Vagina (tissue), 2 donors: ENCODE data around the gene CRTC3. TPM values are rescaled to one million over a fixed set of nuclear protein-coding genes. Genes with fewer than 3 reads are reported as not detected.
A peak's percentile ranks its signal among the peaks of the same experiment; 100 is the strongest.
"Not testable (repeated sequence)": the region's sequence is repeated elsewhere in the genome, so short reads cannot be mapped to it uniquely, and the experiment has no call there.

ENCODE experiments used
- DNase-seq, 2 donors: peaks; one replicate each; pipeline ENCODE4 v3.0.0-alpha.2; 2017; ENCODE audit errors: extremely low spot score in 2 of 2
- H3K27ac ChIP-seq: fragments of 200-600 bp; sonication (generic); one replicate; pipeline ENCODE4 v1.5.1; 2019
- H3K27me3 ChIP-seq: fragments of 200-600 bp; sonication (generic); one replicate; pipeline ENCODE4 v1.5.1; 2019
- H3K36me3 ChIP-seq, 2 donors: fragments of 200-600 bp; sonication (generic); one replicate each; pipeline ENCODE4 v1.5.1; 2017 to 2019
- H3K4me1 ChIP-seq: fragments of 200-600 bp; sonication (generic); one replicate; pipeline ENCODE4 v1.5.1; 2019
- H3K4me3 ChIP-seq, 2 donors: fragments of 200-600 bp; sonication (generic); 1 replicate in 1 of 2; 2 replicates in 1 of 2; pipeline ENCODE4 v1.5.1; 2016 to 2019
- H3K9me3 ChIP-seq: fragments of 200-600 bp; sonication (generic); one replicate; pipeline ENCODE4 v1.5.1; 2019
- POLR2A ChIP-seq, 2 donors: fragments of 450-650 bp; IDR thresholded peaks; one replicate each; pipeline ENCODE4 v1.6.1; 2017; ENCODE audit warnings: antibody characterized with exemption in 2 of 2, mild to moderate bottlenecking in 2 of 2, moderate library complexity in 2 of 2
- POLR2AphosphoS5 ChIP-seq, 2 donors: sonication (generic); formaldehyde crosslinking; IDR thresholded peaks; one replicate each; pipeline ENCODE4 v1.9.0; 2017; ENCODE audit warnings: antibody characterized with exemption in 2 of 2, mild to moderate bottlenecking in 2 of 2, low read depth in 1 of 2; ENCODE audit not compliant: insufficient read depth in 1 of 2
- intact Hi-C: fragments of 100-400 bp; cut with DNase I; formaldehyde crosslinking; loops from one replicate; pipeline ENCODE4 v1.15.1; 2023
- total RNA-seq: library from RNA; depleted of rRNA; stranded (reverse); fragments of >200 nt; gene quantifications from one replicate; pipeline ENCODE4 v1.2.3, GENCODE V29; 2016
- TF ChIP-seq, protein P1 (sequence below), 3 experiments: fragments of 450-650 bp in 2 of 3; fragments of 200-600 bp in 1 of 3; sonication (generic) in 1 of 3; IDR thresholded peaks; one replicate each; pipeline ENCODE4 v1.5.1; 2017 to 2019; ENCODE audit warnings: antibody characterized with exemption in 3 of 3, mild to moderate bottlenecking in 2 of 3, moderate library complexity in 2 of 3

The CRTC3 gene
- total RNA-seq, 1 donor from 2014 or later: 43.5 TPM

GRCh38 chr15:90519688-90520087 is 10.0 kb upstream of the CRTC3 start:
- Histone ChIP-seq H3K9me3 (no peaks in the 10 kb centered on the region), H3K27me3 (no peaks in the 10 kb centered on the region), H3K4me3 (no peak overlapping the region), H3K27ac (no peak overlapping the region), H3K4me1 (no peaks in the 10 kb centered on the region), H3K36me3 (no peaks in the 10 kb centered on the region)
- TF ChIP-seq, protein P1, sequence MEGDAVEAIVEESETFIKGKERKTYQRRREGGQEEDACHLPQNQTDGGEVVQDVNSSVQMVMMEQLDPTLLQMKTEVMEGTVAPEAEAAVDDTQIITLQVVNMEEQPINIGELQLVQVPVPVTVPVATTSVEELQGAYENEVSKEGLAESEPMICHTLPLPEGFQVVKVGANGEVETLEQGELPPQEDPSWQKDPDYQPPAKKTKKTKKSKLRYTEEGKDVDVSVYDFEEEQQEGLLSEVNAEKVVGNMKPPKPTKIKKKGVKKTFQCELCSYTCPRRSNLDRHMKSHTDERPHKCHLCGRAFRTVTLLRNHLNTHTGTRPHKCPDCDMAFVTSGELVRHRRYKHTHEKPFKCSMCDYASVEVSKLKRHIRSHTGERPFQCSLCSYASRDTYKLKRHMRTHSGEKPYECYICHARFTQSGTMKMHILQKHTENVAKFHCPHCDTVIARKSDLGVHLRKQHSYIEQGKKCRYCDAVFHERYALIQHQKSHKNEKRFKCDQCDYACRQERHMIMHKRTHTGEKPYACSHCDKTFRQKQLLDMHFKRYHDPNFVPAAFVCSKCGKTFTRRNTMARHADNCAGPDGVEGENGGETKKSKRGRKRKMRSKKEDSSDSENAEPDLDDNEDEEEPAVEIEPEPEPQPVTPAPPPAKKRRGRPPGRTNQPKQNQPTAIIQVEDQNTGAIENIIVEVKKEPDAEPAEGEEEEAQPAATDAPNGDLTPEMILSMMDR (IDR thresholded peaks at IDR 0.05): no peak
- TF ChIP-seq POLR2AphosphoS5 (IDR thresholded peaks at IDR 0.05; ENCODE audit: insufficient read depth in 1 of 2, low read depth in 1 of 2) (no peak), POLR2A (IDR thresholded peaks at IDR 0.05) (no peak)
- no peak for DNase-seq
- intact Hi-C loops: no loop called here

- H3K9me3 ChIP-seq: no peaks in the 10 kb centered on the region
- no peak overlapping the region for H3K4me3 ChIP-seq
- no peak for DNase-seq
- intact Hi-C loops: no loop called here
- H3K27ac ChIP-seq: no peak overlapping the region
- H3K4me1 ChIP-seq: no peaks in the 10 kb centered on the region
- H3K27me3 ChIP-seq: no peaks in the 10 kb centered on the region
- no peaks in the 10 kb centered on the region for H3K36me3 ChIP-seq
- TF ChIP-seq POLR2A (IDR thresholded peaks at IDR 0.05) (no peak), POLR2AphosphoS5 (IDR thresholded peaks at IDR 0.05; ENCODE audit: insufficient read depth in 1 of 2, low read depth in 1 of 2) (no peak)
- TF ChIP-seq, protein P1 (IDR thresholded peaks at IDR 0.05): no peak
Observed at GRCh38 chr15:90520365-90520764, 9.4 kb upstream of the CRTC3 start.

GRCh38 chr15:90523373-90523772 is 6.3 kb upstream of the CRTC3 start:
- H3K36me3 ChIP-seq: no peaks in the 10 kb centered on the region
- TF ChIP-seq POLR2A (IDR thresholded peaks at IDR 0.05): no peak
- TF ChIP-seq, protein P1 (IDR thresholded peaks at IDR 0.05): no peak
- no peak for TF ChIP-seq POLR2AphosphoS5 (IDR thresholded peaks at IDR 0.05; ENCODE audit: insufficient read depth in 1 of 2, low read depth in 1 of 2)
- DNase-seq: no peak
- no peaks in the 10 kb centered on the region for H3K4me1 ChIP-seq
- H3K27ac ChIP-seq: no peak overlapping the region
- intact Hi-C loops: no loop called here
- no peak overlapping the region for H3K4me3 ChIP-seq
- no peaks in the 10 kb centered on the region for H3K27me3 ChIP-seq
- no peaks in the 10 kb centered on the region for H3K9me3 ChIP-seq

DNA sequence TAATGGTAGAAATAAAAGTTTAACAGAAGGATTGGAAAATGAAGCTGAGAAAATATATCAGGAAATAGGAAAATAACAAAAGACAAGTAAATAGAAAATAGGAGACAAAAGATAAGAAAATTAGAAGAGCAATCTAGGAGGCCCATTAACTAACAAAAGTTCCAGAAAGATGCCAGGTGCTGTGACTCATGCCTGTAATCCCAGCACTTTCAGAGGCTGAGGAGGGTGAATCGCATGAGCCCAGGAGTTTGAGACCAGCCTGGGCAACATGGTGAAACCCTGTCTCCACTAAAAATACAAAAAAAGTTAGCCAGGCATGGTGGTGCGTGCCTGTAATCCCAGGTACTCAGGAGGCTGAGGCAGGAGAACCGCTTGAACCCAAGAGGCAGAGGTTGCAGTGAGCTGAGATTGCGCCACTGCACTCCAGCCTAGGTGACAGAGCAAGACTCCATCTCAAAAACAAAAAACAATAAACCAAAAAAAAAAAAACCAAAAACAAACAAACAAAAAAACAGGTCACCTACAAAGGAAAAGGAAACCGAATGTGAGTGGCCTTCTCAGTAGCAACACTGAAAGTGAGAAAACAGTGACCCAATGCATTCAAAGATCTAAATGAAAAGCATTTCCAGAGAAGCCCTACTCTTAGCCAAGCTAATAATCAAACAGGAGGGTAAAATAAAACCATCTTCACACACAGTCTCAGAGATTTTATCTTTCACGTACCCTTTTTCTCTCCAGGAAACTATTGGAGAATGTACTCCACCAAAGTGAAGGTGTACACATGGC is 5.5 kb upstream of the CRTC3 start:
- H3K4me3 ChIP-seq, intact Hi-C loops, DNase-seq, H3K36me3 ChIP-seq, H3K4me1 ChIP-seq, H3K27ac ChIP-seq, H3K27me3 ChIP-seq, H3K9me3 ChIP-seq: not testable (repeated sequence)

GRCh38 chr15:90529011-90529370 is 732 bp upstream of the CRTC3 start:
- no peaks in the 10 kb centered on the region for H3K9me3 ChIP-seq
- TF ChIP-seq POLR2A (IDR thresholded peaks at IDR 0.05): no peak
- TF ChIP-seq, protein P1 (IDR thresholded peaks at IDR 0.05): no peak
- TF ChIP-seq POLR2AphosphoS5 (IDR thresholded peaks at IDR 0.05; ENCODE audit: insufficient read depth in 1 of 2, low read depth in 1 of 2): no peak
- no peaks in the 10 kb centered on the region for H3K27me3 ChIP-seq
- peak overlapping the region; percentile 91 for H3K27ac ChIP-seq
- peaks cover 33% of the 10 kb centered on the region for H3K4me1 ChIP-seq
- H3K36me3 ChIP-seq: no peaks in the 10 kb centered on the region
- intact Hi-C loops: no loop called here
- DNase-seq: no peak
- H3K4me3 ChIP-seq: peak overlapping the region; percentile 69 to 84
